GM21423 (cell line): ENCODE data around the gene SLC4A11.
"Not testable (repeated sequence)": the region's sequence is repeated elsewhere in the genome, so short reads cannot be mapped to it uniquely, and the experiment has no call there.

ENCODE experiments used
- ATAC-seq: cut with Tn5 transposase; IDR thresholded peaks from one replicate; pipeline ENCODE4 v1.9.1; 2021; ENCODE audit warnings: mild to moderate bottlenecking, moderate library complexity; ENCODE audit not compliant: unreplicated experiment

The SLC4A11 gene

DNA sequence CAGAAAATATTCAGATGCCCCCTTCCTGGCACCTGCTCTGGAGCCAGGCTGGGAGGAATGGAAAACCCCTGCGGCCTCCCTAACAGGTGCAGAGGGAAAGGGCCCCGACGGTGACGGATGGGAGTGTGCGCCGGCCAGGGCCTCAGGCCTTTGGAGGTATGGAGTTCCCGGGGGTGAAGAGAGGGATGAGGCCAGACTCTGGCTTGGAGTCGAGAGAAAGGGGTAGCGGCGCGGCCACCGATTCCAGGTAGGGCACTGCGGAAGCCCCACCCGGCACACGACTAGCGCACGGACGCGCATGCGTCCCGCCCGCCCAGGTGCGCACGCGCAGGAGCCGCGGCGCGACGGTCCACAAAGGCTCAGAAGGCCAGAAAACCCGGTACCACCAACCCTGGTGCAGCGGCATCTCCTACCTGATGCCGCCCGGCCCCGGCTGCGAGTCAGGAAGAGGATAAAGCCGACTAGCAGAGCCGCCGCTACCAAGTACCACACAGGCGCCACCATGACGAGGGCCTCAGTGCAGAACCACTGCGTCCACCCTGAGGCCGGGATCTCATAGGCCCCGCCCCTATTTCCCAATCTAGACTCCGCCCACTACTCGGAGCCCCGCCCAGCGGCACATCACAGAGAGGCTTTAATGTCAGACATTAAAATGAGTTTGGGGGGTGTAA lies 34.7 kb downstream of the SLC4A11 start, which contains the start of gene DDRGK1:
Gene DDRGK1, minus strand, starts transcription at position 559 of the 671 bp plus-strand sequence. Its CDS starts 55 bp downstream, at position 504.
- ATAC-seq, result peak; percentile 80

DNA sequence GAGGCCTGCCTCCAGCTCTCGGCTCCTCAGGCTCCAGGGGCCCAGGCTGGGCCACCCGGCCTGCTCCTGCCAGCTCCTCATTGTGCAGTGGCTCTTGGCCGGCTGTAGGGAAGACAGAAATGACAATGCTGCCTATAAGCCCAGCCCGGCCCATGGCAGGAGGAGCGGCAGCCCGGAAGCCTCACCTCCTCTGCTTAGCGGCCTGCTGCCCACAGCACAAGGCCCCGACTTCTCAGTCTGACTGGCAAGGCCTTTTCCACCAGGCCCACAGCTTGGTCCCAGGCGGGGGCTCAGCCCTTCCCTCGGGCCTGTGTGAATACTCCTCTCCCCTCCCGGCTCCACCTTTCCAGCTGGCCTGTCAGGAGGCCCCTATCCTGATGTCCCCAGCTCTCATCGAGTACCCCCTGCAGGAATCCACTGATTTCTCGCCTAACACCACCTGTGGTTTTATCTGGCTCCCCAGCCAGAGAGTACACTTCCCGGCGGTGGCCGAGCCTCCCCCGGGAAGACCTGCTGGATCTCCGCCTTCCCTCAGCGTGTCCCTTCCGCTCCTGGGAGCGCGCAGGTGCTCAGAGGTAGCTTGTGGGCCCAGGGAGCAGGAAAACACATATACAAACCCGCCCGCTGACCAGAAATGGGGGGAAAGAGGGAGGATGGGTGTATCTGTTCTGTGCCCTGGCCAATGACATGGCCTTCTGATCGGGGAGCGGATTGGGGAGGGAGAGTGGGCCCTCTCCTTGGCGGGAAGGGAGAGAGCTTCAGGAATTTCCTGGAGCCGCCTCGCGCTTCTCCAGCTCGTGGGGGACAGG lies 35.5 kb downstream of the SLC4A11 start:
- peak; percentile 9 for ATAC-seq

GRCh38 chr20:3202965-3203314 lies 36.0 kb downstream of the SLC4A11 start:
- no peak for ATAC-seq

DNA sequence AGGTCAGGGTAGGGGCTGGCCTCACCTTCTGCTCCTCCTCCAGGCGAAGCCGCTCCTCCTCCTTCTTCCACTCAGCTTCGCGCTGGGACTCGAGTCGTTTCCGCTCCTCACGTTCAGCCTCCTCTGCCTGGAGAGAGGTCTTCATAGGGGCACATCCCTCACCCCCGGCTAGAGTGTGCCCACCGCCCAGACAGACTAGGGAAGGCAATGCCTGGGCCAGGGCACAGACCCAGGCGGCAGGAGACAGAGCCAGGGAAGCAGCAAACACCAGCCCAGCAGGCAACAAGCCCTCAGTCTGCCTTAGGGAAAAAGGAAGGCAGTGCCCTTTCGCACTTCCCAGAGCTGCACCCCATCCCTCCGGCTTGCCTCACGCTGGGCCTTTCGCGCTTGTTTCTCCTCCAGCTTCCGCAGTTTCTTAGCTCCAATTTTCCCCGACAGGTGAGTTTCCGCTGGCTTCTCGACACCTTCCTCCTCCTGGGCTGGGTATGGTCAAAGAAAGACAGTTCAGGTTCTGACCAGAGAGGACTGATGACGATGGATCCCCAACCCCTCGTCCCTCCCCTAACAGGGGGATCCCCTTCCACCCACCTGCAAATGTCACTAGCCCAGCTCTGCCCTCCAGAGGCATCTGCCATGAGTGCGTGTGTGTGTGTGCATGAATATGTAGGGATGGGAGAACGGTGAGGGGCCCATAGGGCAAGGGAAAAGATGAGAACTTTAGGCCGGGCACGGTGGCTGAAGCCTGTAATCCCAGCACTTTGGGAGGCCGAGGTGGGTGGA lies 38.8 kb downstream of the SLC4A11 start:
- ATAC-seq, result no peak

DNA sequence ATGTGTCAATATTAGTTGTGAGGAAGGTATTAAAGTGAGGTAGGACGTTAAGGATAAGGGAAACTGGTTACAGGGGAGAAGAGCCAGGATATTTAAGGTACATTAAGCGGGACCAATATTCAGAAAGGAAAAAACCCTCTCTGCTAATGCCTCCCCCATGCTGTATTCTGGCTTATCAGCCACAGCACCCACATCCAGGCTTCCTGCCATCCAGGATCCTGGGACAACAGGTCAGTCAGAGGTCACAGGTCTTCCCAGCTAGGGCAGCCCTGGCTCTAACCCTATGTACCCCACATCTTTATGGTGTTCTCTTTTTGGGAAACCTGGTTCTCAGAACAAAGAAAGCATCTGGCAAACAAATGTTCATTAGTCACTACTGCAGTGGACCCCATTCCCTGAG lies 39.8 kb downstream of the SLC4A11 start:
- ATAC-seq, result no peak

DNA sequence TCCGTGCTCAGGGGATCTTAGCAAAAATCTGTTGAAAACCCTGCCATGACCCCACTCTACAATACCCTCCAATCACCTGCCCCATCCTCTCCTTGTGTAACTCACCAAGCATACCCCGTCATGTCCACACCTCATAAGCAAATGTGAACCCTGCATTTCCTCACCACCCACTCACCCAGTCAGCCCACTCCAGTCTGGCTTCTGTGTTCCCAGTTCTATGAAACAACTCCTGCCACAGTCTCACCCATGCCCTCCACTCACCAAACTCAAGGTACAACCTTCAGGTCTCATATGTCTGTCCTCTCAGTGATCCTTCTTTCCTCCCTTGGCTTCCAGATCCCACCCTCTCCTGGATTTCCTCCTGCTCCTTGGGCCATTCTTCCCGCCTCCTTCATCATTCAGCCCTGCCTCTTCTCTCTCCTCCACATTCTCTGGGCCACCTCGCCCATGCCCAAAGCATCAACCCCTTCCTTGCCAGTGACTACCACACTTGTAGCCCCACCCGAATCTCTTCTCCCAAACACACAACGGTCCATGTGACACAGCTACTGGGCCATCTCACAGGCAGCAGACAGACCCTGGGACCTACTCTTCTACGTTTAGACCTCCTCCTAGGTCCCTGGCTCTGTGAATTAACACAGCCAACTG lies 43.3 kb downstream of the SLC4A11 start:
- ATAC-seq, result no peak

GRCh38 chr20:3194617-3195280 lies 44.2 kb downstream of the SLC4A11 start:
- no peak for ATAC-seq

- no peak for ATAC-seq
Observed at GRCh38 chr20:3193806-3194616, 45.0 kb downstream of the SLC4A11 start.

- ATAC-seq, result no peak
Observed at GRCh38 chr20:3192226-3193015, 46.6 kb downstream of the SLC4A11 start.

GRCh38 chr20:3190681-3191111 lies 48.3 kb downstream of the SLC4A11 start:
- ATAC-seq, result no peak

GRCh38 chr20:3189561-3190131 lies 49.3 kb downstream of the SLC4A11 start:
- no peak for ATAC-seq

DNA sequence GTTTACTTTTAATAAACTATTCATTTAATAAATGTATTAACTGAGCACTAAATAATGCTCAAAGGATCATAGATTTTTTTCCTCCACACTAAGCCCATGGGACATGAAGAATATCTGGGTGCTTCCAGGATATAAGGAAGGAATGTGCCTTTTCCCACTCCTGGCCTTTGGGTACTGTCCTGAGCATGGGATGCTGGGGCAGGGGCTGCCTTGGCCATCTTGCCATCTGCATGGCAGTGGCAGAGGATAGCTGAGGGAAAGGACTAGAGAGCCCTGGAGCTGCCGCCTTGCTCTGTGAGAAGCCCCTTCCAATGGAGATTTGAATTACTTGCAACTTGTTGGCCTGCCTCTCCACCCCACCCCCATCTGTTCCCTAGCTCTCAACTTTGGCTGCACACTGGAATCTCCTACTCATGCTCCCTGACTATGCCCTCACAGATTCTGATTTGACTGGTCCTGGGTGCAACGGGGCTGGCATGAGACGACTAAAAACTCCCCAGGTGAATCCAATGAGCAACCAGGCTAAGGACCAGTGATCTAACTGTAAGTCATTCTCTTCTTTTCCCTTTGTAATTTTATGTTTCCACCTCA lies 50.1 kb downstream of the SLC4A11 start:
- ATAC-seq, result no peak

- ATAC-seq, result not testable (repeated sequence)
Observed at GRCh38 chr20:3187861-3188260, 51.1 kb downstream of the SLC4A11 start.

DNA sequence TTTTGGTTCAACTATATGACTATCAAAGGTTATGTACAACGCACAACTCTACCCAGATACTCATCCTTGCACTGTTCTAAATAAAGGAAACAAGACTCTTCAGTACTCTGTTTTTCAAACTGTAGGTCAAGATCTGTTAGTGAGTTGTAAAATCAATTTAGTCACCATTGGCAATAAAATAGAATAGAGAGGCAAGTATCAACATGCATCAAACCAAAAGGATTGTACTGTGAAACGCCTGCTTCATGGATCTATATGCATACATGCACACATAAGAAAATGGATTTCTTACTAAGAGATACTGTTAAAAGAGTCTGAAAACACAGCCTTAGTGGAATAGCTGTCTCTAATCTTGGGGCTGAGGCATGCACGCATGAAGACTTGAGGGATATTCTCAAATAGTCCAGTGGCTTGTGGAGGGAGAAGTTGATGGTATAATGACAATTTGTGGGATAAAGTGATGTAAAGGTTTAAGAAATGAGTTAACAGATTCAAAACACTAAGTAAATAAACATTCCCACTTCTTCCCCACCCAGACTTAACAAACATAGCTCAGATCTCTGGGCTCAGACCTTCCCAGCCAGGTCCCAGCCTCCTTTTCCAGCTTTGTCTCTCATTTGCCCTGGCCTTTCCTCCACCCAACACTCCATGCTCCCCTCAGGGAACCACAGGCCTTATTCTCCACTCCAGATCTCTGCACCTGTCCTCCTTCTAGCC lies 54.9 kb downstream of the SLC4A11 start:
- no peak for ATAC-seq

DNA sequence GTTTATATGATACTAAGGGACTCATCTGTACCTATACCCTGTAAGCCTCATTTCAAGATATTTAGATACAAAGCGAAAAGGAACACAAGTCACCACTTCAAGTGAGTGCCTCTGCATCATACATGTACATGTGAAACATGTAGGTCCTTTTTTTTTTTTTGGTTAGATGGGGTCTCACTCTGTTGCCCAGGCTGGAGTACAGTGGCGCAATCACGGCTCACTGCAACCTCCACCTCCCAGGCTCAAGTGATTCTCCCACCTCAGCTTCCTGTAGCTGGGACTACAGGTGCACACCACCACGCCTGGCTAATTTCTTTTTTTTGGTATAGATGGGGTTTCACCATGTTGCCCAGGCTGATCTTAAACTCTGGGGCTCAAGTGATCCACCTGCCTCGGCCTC lies 56.6 kb downstream of the SLC4A11 start:
- ATAC-seq, result not testable (repeated sequence)

DNA sequence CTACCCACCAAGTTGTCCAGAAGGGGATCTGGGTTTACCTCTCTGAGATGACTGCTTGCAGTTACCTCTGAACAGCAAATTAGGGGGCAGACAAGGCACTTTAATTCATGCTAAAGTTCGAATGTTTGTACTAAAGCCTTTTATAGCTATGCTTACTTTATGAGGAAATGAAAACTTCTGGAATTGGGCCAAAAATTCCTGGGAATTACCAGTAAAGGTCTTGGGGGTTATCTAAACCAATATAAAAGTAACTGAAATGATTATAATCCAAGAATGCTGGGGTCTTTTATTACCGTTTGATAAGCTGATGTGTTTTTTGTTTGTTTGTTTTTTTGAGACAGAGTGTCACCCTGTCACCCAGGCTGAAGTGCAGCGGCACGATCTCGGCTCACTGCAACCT lies 57.7 kb downstream of the SLC4A11 start:
- ATAC-seq, result no peak

DNA sequence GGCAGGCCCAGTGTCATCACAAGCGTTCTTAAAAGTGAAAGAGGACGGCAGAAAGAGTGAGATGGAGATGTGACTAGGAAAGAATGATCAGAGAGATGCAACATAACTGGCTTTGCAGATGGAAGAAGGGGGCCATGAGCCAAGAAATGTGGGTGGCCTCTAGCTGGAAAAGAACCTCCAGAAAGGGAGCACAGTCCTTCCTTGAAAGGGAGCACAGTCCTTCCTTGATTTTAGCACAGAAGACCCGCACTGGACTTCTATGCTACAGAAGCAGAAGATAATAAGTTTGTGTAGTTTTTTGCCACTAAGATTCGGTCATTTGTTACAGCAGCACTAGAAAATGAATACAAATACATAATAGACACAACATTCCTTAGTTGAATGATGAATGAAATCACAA lies 58.7 kb downstream of the SLC4A11 start:
- no peak for ATAC-seq
